Activated CD8-positive, alpha-beta memory T cell treated with anti-CD3 and anti-CD28 coated beads, Interleukin-2, amount 50 U/mL, for 1 hour (primary cell): ENCODE results near the gene ABI2.
"Not testable (repeated sequence)": the region's sequence is repeated elsewhere in the genome, so short reads cannot be mapped to it uniquely, and the experiment has no call there.

Source experiments
- DNase-seq: peaks from one replicate; pipeline ENCODE4 v3.0.0-alpha.2; 2020; ENCODE audit errors: extremely low read depth

The ABI2 gene

GRCh38 chr2:203359450-203359849, 31.3 kb downstream of the ABI2 start:
- DNase-seq = no peak

GRCh38 chr2:203360833-203361430, 32.7 kb downstream of the ABI2 start:
- no peak for DNase-seq

GRCh38 chr2:203361495-203361894, 33.3 kb downstream of the ABI2 start:
- no peak for DNase-seq

GRCh38 chr2:203361922-203362321, 33.7 kb downstream of the ABI2 start:
- DNase-seq = no peak

GRCh38 chr2:203366639-203367466, 38.7 kb downstream of the ABI2 start:
- no peak for DNase-seq

- DNase-seq = not testable (repeated sequence)
Observed at GRCh38 chr2:203372706-203373105, 44.5 kb downstream of the ABI2 start.

GRCh38 chr2:203376173-203376572, 48.0 kb downstream of the ABI2 start:
- no peak for DNase-seq

GRCh38 chr2:203379156-203379555, 51.0 kb downstream of the ABI2 start:
- no peak for DNase-seq

- DNase-seq = no peak
Observed at GRCh38 chr2:203383038-203383437, 54.8 kb downstream of the ABI2 start.

- not testable (repeated sequence) for DNase-seq
Observed at GRCh38 chr2:203388153-203388552, 60.0 kb downstream of the ABI2 start.

GRCh38 chr2:203394519-203395227, 66.5 kb downstream of the ABI2 start:
- no peak for DNase-seq

GRCh38 chr2:203395858-203396257, 67.7 kb downstream of the ABI2 start:
- no peak for DNase-seq

GRCh38 chr2:203396667-203397066, 68.5 kb downstream of the ABI2 start:
- no peak for DNase-seq

- no peak for DNase-seq
Observed at GRCh38 chr2:203399031-203399430, 70.8 kb downstream of the ABI2 start.

GRCh38 chr2:203400805-203401585, 72.8 kb downstream of the ABI2 start:
- no peak for DNase-seq

- DNase-seq = no peak
Observed at GRCh38 chr2:203404996-203405395, 76.8 kb downstream of the ABI2 start.

GRCh38 chr2:203407496-203407895, 79.3 kb downstream of the ABI2 start:
- DNase-seq = no peak

- no peak for DNase-seq
Observed at GRCh38 chr2:203412546-203413331, 84.5 kb downstream of the ABI2 start.

GRCh38 chr2:203413796-203414195, 85.6 kb downstream of the ABI2 start:
- DNase-seq = no peak

- DNase-seq = no peak
Observed at GRCh38 chr2:203418271-203418670, 90.1 kb downstream of the ABI2 start.

GRCh38 chr2:203427061-203427460, 98.9 kb downstream of the ABI2 start:
- DNase-seq = no peak
